Central memory CD4-positive, alpha-beta T cell (primary cell): ENCODE measurements around the gene PDE6H.

Source experiments
- DNase-seq: peaks from one replicate; pipeline ENCODE4 v3.0.0; 2022
- total RNA-seq, 3 experiments: gene quantifications; one replicate each; lab custom pipeline; 2026; lab: John Stamatoyannopoulos, UW

PDE6H gene
- total RNA-seq = 0 to 0.19 (median 0.04) reads per million in 3 experiments

DNA sequence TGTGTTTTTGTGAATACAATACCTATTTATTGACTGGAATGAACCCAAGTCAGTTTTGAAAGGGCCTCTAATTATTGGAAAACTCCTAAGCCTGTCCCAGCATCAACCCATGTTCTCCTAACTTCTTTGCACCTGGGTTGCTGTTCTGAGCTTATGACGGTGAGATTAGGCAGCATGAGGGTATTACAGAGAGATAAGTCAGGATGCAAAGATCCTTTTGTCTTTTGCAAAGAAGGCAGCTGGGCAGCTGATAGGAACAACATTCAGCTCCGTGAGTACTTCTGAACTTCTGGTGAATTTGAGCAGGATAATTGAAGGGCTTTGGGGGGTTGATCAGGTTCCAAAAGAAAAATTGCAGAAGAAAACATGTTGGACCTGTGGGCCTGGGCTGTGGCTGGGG lies at the start of gene PDE6H:
PDE6H (plus strand) TSS at position 227 of the 400 bp plus-strand sequence. CDS start 4,971 bp downstream, outside the sequence.
- DNase-seq = no peak

DNA sequence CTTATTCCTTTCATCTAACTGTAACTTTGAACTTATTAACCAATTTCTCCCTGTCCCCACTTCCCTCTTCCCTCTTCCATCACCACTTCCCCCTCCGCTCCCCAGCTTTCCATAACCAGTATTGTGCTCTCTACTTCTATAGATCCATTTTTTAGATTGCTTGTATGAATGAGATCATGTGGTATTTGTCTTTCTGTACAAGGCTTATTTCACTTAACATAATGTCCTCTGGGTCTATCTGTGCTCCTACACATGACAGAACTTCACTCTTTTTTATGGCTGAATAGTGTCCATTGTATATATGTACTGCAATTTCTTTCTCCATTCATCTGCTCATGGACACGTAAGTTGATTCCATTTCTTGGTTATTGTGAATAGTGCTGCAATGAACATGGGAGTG lies 48.9 kb upstream of the PDE6H start:
- DNase-seq = no peak

DNA sequence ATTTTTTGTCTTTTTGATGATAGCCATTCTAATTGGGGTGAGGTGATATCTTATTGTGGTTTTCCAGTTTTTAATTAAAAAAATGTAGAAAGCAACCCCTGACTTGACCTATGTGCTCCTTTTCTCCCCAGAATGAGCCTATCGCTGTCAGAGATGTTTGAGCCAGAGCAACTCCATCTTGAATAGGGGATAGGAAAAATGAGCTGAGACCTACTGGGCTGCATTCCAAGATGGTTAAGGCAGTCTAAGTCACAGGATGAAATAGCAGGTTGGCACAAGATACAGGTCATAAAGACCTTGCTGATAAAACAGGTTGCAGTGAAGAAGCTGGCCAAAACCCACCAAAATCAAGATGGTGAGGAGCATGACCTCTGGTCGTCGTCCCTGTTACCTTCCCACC lies 48.3 kb upstream of the PDE6H start:
- DNase-seq = no peak

DNA sequence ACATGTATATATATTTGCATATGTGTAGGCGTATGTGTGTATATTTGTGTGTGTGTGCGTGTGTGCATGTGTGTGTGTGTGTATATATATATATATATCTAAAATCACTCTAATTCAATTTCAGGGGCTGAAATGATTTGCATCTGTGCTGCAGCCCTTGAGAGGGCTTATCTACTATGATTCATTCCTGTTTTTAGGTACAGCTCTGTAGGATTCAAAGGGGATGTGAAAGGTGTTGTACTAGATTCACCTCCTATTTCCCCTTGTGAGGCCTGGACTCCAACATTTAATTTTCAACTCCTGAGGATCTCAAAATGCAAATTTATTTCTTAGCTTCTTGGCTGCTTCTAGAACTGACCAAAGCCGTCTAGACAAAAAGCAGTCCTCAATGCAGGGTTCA lies 45.6 kb upstream of the PDE6H start:
- no peak for DNase-seq

DNA sequence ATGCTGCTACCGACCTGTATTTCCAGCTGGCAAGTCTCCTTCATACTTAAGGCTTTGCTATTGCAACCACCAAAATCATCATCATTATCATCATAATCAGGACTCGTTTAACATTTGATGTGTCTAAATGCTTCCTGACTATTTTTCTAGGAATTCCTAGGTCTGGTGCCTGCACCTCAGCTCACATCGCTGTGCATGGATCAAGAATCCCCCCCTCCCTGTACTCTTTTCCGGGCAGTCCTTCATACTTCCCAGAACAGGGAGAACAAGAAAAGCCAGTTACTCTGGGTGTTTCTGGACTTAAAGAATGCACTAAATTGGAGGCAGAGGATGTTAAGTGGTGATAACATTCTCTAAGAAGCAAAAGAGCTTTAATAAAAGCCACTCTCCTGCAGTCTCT lies 43.9 kb upstream of the PDE6H start:
- no peak for DNase-seq

DNA sequence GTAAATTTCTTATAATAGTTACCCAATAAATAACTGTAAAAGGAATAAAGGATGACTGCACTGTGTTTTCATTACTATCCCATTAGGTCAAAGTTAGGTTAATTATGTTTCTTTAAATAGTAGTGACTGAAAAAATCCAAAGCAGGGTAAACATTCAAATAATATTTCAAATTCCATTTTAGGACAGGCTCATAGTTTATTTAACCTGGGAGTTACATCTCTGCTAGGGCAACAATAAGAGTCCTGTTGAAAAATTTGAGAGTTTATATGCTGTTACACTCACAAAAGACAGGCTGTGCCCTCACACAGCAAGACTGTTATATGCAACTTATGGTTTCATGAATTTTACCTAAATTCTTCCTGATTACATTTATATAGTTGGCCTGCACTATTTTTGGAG lies 42.5 kb upstream of the PDE6H start:
- no peak for DNase-seq

DNA sequence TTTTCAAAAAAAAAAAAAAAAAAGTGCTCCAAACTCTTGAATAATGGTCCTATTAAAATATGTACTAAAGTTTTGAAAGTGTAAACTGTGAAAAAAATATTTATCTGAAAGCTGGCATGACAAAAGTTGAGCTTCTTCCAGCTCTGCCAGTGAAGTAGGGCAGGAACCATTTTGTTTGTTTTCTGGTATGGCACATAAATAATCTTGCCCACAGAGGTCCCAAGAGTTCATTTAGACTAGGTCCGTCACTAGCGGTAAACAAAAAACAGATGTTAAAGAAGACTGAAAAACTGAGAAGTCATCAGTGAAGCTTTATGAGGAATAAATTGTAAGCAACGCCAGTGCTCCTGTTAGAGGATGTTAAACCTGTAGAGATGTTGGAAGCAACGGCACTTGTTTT lies 41.5 kb upstream of the PDE6H start:
- DNase-seq = no peak

DNA sequence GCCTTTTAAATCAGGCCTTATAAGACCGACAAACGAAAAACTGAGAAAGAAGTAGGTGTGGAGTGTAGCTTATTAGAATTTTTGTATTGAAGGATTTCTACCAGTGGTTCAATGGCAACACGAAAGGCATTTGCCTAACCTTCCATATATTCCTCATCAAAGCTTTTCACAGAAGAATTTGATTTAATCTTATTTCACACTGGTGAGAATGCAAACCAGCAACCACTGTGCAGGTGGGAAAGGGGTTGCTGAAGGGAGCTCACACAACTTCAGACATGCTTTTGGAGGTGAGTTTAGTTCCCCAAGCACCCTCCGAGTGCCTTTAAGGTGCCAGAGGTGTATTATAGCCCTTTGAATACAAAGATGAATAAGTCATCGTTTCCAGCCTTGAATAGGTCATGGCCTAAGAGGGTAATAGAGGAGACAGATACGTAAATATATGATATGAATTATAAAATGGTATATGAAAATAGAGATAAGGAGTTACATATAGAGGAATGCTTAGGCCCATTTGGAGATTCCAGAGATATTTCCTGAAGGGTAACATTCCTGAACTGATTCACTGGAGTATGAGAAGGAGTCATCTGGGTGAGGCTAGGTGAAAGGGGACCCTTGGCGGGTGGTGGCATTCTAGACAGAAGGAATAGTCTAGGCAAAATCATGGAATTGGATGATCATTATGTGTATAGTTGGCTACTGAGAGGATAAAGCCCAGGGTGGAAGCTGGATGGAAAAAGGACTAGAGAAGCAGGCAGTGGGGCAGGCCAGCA lies 40.9 kb upstream of the PDE6H start:
- DNase-seq = no peak

DNA sequence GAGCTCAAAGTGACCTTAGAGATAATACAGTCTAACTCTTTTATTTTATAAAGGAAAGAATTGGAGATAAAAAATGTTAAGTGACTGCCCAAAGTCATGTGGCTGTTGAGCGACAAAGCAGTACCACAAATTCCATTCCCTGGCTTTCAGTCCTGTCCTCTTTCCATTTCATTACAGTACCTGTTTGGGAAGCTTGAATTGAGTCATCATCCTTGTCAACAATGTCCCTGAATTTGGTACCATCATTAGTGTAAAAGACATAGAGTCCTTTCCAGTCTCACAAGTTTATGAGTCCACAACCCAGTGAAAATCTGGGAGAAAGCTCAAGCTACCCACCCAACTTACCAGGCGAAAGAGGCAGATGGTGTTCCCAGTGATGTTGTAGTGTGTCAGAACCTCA lies 38.3 kb upstream of the PDE6H start:
- DNase-seq = no peak

DNA sequence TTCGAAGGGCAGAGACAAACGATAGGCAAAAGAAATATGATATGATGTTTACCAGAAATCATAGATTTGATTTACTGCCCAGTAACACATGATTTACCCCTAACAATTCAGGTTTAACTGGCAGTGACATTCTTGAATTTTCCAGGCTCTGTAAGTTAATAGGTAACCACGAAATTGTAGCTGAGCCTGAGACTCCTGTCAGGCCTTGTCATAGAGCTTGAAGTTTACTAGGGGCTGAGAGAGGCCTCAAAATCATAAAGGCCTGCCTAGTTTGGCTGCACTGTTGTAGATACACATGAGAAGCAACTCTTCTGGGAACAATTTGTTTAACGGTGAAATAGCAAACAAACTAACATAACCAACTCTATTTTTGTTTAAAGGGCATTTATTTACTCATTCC lies 37.8 kb upstream of the PDE6H start:
- DNase-seq = no peak

DNA sequence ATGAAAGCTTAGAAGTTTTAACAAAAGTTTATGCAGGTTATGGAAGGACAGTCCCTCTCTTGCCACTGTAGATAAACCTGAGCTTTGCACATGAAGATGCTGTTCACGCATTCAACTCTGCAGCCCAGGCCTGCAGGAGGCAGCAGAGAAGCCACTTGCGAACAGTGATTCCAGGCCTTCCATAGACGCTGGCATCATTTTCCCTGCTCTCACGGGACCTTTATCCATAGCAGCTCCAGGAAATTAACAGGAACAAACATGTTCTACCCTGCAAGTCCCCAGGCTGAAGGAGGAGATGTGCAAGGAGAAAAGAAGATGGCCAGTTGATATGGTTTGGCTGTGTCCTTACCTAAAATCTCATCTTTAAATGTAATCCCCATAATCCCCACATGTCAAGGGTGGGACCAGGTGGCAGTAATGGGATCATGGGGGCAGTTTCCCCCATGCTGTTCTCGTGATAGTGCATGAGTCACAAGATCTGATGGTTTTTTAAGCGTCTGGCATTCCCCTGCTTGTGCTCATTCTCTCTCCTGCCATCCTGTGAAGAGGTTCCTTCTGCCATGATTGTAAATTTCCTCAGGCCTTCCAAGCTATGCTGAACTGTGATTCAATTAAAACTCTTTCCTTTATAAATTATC lies 36.5 kb upstream of the PDE6H start:
- no peak for DNase-seq

DNA sequence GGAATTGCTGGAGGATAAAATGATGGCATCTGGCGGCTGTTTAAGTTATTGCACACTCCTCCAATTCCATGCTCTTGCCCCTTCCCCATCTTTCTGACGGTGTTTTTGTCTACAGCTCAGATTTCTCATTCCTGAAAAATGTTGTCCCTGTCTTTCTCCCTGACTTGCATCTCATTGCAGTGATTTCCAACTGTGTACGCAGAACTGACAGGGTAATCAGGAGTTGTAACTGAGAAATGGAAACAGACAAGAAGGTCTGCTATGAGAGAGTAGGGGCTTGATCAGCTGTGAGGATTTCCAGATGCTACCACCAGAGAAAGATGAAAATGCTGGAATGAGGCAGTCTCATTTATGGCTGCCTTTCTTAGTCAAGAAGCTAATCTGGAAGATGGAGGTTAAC lies 35.8 kb upstream of the PDE6H start:
- DNase-seq = no peak

DNA sequence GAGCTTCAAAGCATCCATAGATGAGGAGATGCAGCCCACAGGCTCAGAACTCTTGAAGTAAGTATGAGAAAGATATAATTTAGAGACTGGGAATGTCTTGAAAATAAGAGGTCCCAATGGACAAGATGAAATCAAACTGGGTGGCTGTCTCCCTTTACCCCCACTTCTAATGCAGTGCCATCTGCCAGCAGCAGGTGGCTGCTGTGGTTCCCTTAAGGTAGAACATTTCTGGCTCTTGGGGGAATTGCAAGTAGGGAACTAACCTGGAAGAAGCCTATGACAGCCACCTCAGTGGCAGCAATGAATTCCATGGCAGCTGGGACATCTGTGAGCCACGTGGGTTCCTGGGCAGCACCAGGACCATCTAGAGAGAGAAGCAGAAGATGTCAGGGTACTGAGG lies 35.2 kb upstream of the PDE6H start:
- DNase-seq = no peak

DNA sequence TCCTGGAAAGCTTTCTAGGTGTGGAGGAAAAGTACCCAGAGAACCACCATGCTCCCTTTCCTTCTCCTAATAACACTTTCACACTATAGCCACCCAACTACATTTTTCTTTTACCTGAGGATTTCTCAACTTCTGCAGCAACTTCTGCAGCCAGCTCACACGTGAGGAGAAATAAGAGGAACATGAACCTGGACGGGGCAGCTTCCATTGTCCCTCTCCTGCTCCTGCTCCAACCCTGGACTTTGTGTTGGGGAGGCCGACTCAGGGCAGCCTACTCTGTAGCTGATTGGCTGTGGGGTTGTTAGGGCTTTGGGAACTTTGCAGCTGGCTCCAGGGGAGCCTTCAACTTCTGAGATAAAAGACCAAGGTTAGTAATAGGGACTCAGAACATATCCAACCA lies 34.5 kb upstream of the PDE6H start, which contains the start of gene ERP27:
ERP27 (minus strand) TSS at position 237 of the 400 bp plus-strand sequence; CDS start at position 208, 29 bp downstream.
- no peak for DNase-seq

DNA sequence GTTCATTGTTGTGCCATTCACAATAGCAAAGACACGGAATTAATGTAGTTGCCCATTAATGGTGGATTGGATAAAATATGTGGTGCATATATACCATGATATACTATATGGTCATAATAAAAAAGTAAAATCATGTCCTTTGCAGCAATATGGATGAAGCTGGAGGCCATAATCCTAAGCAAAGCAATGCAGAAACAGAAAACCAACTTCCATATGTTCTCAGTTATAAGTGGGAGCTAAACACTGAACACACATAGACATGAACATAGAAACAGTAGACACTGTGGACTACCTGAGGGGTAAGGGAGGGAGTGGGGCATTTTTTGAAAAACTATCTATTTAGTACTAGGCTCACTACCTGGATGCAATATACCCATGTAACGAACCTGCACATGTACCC lies 31.5 kb upstream of the PDE6H start:
- no peak for DNase-seq

DNA sequence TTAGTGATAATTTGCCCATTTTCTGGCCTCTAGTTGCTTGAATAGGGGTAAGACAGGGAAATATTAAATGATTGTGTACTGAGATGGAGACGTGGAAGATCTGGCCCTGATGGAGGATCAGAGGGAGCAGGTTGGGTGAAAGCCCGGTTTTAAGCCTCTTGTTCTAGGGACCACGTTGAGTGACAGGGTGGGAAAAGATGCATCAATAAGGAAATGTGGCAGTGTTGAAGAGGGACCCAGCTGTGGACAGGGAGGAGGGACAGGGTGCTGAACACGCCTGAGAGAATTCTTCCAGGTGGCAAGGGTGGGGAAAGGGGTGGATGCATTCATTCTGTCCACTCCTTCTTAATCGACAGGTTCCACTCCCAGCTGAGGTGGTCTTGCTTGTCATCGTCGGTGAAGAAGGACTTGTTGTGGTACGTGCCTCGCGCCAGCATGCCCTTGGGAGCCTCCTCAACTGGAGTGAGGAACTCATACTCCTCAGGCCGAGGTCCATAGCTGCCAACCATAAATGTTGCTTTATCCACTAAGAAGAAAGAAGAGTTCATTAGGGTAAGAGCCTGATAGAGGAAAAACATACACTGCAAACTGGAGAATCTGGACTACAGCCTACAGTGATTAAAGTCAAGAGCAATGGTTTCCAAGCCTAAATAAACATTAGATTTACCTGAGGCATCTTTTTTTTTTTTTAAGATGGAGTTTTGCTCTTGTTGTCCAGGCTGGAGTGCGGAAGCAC lies 30.5 kb upstream of the PDE6H start:
- no peak for DNase-seq

DNA sequence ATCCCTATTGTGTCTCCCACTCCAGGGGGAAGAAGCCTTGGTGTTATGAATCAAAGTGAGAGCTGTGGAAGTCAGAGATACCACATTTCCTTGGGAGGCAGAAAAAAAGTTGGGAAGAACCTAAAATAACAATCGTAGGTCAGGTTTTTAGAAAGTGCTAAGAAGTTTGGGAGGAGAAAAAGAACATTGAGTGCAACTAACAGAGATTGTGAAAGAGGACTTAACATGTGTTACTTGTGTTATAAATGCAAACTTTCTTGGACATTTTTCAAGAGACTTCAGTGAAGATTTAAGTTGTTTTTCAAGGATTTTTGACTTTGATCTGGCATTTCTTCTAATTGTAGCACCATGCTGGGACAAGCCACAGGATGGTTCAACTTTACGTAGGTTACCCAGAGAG lies 26.7 kb upstream of the PDE6H start:
- DNase-seq = no peak

DNA sequence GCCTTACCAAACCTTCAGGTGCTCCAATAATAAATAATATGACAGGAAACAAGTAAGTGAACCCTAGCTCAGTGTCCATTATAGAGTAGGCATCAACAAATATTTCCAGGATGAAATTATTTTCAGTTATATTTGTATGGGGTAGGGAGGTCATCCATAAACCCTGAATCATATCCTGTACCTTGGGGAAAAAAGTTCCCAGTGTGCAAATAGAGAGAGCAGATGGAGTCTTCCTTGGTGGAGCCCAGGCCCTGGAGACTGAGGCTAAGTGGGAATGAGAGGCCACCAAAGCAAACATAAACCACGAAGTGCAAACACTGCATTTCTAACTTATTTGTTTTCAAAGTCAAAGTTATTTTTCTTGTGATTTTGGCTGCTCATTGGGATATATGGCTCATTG lies 26.0 kb upstream of the PDE6H start:
- no peak for DNase-seq

DNA sequence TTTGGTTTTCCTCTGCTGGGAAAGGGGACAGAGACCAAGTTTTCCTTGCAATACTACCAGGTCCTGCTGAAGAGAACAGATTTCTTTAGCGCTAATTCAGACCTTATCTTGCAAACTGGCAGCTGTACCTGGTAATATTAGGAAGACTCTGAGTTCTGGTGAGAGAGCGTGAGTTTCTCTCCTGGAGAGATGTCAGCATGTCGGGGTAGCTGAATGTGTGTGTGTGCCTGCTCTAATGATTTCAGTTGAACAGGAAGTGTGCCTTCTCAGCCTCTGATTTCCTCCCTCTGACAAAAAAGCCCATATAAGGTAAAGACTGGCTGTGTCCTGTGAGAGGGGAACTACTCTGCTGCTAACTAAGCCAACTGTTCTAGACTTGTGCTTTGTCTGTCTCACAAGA lies 24.2 kb upstream of the PDE6H start:
- peak; percentile 81 for DNase-seq

DNA sequence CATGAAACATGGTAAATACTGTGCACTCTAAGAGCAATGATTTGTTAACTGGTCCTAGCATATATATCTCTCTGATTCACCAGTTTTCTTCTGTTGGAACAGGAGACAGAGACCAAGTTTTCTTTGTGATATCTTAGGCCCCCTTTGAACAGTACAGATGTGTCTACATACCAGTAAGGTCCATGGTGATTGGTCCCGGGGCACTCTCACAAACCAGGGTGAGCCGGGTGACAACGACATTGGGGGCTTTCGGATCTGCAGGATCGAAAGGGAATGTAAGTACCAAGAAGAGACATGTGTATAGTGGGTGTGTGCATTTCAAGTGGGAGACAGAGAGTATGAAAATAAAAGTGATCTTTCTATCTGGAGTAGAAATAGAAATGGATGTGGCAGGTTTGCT lies 23.2 kb upstream of the PDE6H start:
- DNase-seq = no peak

DNA sequence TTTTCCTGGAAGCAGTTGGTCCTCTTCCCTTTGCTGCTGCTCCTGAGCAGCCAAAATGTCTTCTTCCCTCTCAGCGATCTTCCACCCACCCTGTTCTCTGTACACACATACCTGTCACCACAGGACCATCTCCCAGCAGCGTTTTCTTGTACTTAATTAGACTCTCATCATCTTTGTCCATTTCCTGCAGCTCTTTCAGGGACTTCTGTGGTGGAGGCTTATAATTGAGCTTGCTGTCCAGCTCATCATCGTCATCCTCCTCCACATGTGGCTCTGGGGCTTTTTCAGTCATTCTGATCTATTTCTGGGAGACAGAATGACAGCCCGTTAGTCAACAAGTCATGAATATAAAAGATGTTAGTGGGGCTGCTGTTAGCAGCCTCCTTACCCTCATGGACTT lies 22.4 kb upstream of the PDE6H start:
- no peak for DNase-seq

DNA sequence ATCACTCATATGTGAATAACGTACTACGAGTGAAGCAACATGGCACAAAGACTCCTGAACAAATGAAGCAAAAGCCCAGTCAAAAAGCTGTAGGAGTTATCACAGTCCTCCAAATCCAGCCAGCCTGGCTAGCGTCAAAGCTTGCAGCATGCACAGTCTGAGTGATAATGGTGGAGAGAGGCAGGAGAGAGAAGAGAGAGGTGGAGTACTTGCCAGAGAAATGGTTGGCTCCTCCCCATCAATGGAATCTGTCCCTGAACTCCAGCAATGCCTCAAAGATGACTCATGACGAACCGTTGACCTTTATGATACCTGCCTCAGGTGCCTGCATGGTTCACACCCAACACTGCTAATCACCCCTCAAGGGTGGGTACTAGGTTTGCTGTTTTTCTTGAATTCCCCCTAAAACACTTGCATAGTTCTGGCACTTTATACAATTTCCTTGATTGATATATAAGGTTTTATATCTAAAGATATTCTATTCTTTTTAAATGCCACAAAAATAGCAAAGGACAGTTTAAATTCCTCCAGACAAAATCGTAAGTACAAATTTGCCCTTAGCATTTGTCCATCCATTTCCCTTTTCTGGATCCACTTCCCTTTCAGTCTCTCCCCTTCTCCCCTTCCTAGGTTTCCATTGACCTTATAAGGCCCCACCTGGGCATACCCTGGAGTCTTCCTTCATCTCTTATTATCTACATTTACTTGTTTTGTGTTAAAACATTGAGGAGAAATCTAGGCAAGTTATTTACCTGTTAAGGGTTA lies 21.7 kb upstream of the PDE6H start:
- DNase-seq = no peak

DNA sequence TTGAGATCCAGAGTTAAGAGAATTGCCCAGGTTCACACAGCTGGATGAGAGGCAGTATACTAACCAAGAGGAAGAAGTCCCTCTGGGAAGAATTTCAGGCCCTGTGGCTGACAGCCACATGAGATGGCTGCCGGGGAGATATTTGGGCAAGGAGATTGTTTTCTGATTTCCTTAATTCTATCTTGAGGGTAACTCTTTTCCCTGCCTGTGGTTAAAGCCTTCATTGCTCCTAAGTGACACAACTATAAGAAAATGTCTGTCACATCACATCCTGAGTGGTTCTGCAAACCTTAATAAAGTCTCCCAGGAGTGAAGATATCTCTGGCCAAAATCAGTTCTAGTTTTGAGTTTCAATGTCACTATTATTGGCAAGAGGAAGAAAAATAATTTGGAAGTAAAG lies 21.0 kb upstream of the PDE6H start:
- DNase-seq = no peak
